C1 segment of cervical spinal cord (tissue), 14 donors: Measurements from ENCODE around the gene DNAH5.
"Not testable (repeated sequence)": the region's sequence is repeated elsewhere in the genome, so short reads cannot be mapped to it uniquely, and the experiment has no call there.

Experiments
- DNase-seq, 14 donors: peaks; one replicate each; lab custom pipeline; 2025; lab: John Stamatoyannopoulos, UW

DNAH5 gene

DNA sequence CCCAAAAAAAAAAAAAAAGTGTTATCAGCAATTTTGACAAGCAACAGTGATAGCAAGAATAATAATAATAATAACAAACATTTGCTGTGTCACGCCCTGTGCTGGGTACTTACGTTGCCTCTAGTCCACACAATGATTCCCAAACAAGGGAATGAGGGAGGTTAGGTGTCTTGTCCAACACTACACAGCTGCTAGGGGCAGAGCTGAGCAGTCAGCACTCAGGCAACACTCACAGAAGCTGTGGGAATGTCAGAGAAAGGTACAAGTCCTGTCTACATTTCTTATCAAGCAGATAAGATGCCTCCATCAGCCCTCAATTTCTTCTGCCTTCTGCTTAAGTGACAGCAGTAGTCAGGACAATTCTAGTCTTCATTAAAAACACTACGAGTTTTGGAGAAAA, 111.0 kb downstream of the DNAH5 start:
- no peak for DNase-seq

DNA sequence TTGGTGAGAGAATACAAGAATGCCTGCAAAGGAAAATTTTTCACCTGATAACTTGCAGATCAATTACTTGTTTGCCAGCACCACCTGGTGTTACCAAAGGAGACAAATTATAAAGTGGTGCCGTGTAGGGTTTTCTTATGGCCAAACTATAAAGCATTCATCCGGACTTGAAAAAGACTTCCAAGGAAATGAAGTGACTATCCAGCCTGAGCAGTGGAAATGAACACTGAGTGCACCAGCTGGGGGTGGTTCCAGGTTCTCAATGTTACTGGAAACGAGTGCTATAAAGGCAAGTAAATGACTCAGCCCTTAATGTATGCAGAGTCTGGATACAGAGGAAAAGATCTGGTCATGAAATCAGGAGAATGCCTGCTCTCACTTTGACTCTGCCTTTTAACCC, 113.1 kb downstream of the DNAH5 start:
- no peak for DNase-seq

DNA sequence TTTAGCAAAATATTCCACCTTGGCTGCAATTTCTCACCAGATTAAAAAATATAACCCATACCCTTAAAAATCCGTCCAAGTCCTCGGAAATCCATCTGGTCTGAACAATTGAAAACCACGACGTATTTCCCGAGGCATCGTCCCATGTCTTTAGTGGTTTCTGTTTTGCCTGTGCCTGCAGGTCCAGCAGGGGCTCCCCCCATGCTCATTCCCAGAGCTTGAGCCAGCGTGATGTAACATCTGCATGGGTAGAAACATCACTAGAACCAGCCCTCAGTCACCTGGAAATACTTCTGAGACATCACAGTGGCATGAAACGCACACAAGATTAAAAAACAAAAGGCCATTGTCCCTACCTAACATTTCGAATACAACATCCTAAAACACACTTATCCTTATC, 114.0 kb downstream of the DNAH5 start:
- no peak for DNase-seq

DNA sequence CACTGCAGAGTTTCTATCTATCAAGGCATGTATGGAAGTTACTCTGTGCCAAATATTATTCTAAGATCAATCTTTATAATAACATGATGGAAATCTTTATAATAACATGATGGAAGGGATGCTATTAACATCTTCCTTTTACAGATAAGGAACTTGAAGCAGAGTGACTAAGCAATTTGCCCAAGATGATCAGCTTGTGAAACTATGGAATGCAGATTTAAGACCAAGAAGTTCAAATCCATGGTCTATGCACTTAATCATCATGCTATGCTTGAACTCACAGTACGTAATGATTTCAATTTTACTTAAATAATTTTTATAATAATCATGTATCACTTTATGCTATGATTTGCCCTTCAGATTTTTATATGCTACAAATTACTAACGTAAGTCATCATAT, 123.1 kb downstream of the DNAH5 start:
- no peak for DNase-seq

DNA sequence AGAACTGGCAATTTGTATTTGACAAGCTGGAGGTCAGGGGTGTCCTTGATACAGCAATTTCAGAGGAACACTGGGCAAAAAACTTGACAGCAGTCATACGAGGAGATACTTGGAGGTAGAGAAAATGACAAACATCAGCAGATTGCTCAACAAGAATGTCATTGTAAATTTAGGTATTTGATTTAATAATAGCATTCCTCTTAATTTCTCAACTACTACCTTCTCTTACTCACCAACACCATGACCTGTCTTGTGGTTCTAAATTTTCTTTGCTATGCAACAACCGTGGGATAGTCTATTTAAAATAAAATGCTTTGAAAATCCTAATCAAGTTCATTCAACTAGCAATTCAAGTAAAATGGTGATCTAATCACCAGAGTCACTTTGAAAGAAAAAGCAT, 128.4 kb downstream of the DNAH5 start:
- no peak for DNase-seq

DNA sequence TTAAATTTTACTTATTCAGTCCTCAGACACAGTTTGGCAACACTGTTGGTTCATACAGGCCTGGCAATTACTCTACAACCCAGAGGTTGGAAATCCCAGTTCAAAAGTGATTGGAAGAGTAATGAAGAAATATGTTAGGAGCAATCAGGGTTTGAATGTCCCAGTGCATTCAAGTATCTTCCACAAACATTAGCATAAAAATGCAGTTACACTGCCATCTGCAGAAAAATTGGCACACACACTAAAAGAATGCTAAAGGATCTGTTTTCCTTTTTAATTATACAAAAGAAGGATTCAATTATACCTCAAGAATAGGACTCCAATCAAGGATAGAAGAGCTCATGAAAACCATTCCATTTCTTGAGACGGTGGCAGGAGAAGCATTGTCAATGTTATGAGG, 130.2 kb downstream of the DNAH5 start:
- no peak for DNase-seq

DNA sequence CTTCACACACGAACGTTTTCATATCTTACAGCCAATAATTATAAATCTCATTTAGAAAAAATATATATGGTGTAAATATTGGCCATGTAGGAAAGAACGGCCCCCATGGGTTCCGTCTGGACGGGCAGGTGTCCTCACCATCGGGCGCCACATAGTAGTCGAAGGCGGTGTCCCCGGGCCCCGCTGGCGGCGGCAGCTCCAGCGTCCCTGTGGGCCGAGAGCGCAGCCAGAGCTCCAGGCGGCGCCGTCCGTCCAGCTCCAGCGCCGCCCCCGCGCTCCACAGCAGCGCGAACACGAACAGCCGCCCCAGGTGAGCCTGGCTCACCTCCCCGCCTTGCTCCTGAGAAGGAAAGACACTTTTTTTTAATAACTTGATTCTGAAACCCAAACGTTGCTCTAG, 134.6 kb downstream of the DNAH5 start:
- DNase-seq = no peak

DNA sequence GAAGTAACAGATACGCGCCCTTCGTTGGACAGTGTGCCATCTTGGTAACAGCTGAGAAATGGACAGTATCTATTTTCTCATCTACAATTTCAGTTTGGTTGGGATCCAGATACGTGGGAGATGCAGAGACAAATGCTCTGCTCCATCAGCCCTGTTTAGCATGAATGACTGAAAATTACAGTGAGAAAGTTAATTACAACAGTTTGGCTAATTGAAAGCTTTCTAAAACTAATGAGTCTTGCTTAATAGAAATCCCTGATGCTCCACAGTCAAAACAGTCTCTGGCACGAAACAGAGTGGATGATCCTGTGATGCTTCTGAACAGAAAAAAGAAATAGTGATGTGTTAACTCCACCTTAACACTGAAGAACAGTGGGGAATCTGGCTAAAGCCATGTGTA, 140.2 kb downstream of the DNAH5 start:
- no peak for DNase-seq

DNA sequence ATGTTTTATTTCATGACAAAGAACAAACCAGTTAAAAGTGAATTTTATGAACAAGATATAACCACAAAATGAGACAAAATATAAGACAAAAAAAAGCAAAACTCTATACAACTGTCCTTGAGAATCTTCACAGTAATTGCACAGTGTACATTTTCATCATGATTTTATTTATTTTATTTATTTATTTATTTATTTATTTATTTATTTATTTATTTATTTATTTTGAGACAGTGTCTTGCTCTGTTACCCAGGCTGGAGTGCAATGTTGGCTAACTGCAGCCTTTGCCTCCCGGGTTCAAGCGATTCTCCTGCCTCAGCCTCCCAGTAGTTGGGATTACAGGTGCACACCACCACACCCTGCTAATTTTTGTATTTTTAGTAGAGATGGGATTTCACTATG, 145.9 kb downstream of the DNAH5 start:
- DNase-seq = not testable (repeated sequence)

DNA sequence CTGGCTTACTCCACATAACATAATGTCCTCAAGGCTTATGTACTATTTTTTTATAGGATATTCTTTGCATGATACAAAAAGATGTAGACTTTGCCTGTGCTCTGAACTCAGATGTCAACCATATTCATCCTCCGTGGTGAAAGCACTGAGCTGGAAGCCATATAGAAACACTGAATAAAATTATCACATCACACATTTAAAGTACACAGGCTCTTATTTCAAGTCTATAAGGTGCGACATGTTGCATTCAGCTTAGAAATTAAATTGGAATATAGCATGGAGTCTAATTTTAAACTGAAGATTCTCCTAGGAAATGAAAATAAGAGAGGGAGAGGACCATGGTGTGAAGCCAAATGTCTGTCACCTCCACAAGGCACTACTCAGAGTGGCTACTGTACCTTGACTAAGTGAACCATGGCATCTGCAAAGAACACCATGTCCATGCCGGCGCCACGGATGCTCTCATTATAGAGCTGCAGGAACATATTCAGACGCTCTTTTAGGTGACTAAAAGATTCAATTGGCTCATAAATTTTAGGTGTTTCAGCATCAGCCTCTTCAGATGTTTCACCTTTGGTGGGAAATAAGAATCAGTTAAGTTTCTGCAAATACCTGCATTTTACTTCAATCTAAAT, 158.6 kb downstream of the DNAH5 start:
- no peak for DNase-seq

DNA sequence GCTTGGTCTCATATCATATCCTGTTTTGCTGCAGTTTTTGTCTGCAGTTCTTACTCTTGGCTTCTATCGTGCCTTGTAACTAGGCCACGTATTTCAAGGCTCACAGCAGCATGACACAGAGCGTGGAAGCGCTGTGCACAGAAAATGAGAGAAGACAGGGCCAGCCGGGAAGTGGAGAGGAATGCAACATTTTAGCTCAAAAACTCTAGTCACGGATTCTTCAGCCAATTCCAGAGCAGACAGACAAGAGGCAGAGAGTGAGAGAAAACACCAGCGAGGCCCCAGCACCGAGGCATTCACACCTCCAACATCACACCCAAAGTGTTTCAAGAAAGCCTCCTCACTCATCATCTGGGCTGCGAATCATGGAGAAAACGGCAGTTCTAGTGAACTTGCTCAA, 160.8 kb downstream of the DNAH5 start:
- DNase-seq = no peak

DNA sequence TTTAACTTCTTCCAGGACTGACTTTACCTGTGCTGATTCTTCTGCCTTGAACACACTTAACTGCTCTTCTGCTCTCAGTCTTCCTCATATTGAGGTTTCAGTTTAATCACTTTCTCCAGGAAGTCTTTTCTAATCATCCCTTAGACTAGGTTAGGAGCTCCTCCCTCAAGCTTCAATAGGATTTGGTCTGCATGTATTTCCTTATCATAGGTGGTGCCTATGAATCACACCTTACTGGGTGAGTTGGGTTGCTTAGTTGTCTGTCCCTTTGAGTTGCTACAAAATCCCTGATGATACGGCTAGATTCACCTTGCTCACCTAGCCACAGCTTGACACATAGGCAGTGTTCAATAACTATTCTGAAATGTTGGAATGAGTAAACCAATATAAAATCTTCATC, 164.4 kb downstream of the DNAH5 start:
- DNase-seq = no peak

DNA sequence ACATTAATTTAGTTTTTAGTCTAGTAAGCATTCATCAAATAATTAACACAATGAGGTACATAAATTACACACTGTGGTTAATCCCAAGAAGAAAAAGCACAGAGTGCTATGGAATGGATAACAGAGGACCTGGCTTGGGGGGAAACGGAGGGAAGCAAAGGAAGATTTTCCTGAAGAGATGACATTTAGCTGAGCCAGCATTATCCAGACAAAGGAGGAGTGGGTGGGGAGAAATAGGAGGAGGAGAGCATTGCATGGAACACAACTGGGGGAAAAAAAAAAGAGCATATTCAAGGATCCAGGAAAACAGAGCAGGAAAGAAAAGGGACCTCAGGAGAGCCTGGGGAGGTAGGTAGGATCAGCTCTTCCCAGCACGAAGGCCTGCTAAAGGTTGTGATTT, 170.8 kb downstream of the DNAH5 start:
- DNase-seq = no peak

DNA sequence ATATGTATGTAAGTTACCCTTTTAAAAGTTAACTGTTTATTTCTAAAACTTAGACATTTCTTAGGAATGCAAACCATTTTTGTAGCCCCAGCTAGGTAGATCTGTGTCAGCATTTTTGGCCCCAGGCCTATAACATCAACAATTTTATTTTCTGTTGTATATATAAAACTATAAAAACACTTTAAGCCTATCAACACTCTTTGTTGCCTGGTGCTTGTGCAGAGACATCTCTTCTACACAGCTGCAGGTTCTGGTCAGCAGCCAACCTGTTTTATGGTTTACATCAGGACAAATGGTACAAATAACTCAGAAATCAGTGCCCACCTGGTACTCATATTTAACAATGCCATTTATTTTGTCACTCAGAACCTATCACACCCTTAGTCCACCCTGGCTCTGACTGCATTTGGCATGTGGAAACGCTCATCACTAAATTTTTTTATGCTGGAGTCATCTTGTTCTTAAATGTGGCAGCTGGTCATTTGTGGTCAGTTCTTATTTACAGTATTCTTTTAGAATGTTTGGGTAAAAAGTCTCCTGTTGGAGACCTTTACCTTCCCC, 173.4 kb downstream of the DNAH5 start:
- DNase-seq = no peak

DNA sequence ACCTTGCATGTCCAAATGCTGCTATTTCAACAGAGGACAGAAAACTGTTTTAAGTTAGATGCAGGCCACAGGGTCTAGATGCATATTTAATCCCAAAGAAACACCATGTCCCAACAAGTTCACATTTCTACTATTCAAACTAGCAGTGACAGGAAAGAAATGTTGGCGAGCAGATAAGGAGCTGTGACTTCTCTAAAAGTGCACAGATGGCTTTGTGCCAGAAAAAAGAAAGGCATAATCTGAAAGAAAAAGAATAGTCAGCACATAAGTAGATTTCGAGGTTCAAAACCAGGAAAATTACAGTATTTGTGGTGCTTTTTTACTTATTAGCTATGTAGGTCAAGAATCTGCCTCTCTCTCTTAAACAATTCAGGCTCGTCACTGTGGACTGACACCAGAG, 178.3 kb downstream of the DNAH5 start:
- no peak for DNase-seq

DNA sequence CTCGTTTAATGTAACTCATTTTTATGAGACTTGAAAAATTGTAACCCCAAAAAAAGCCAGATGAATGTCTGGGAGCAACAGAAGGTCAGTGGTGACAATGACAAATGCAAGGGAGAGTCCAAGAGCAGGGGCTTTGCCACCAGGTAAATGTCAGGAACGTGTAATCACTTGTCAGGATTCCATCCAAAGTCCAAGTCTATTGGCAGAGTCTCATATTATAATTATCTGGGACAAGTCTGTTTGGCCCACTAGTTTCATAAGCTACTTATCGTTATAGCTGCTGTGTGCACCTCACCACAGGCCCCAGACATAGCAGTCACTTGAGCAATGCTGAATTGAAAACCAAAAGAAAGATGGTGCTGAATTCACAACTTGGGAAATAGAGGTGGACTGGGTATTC, 180.8 kb downstream of the DNAH5 start:
- DNase-seq = no peak

DNA sequence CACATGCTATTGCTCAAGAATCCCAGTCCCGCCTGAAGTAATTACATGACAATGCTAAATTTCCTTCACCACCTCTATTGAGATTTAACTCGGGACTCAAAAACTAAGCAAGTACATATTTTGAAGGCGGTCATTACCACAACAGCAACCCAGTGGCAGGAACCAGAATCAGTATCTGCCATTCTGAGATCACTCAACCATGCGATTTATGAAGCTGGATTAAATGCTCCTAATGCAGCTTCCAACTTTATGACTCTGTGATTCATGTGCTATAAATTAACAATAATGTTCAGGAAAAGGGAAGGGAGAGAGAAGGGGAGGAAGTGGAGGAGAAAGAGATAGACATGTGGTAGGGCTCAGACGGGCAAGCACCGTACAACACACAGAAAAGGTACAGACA, 194.7 kb downstream of the DNAH5 start:
- no peak for DNase-seq

DNA sequence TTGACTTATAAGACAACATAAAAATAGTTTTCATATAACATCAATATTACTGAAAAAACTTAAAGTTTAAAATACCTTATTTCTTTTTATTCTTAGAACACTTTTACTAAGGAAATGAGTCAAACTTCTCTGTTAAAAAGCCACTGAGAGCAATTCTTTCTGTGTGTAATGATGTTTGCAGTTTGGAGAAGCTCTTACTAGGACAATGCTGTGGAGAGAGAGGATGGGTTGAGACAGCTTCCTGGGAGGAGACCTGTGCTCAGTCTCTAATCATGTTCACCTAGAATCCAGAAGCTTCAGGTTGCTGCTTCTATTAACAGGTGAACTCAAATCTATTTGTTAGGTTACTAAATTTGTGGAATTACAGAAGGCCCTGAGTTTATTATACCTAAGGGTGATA, 198.5 kb downstream of the DNAH5 start:
- DNase-seq = no peak

DNA sequence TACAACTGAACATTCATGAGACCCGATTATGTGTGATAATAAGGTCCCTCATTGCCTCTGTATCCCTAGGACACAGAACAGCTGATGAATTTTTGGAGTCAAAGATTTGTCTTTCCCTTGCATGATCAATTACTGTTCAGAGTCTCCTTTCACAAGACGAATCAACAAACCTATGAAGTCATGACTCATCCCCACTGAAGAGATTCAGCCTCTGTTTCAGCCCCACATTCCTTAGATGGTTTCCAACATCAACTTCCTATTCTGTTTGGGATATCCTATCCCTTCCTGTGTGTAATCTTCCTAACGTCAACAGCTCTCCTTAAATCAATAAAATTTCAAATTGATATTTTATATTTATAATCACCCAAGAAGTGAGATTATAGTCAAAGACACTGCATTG, 199.0 kb downstream of the DNAH5 start:
- no peak for DNase-seq

DNA sequence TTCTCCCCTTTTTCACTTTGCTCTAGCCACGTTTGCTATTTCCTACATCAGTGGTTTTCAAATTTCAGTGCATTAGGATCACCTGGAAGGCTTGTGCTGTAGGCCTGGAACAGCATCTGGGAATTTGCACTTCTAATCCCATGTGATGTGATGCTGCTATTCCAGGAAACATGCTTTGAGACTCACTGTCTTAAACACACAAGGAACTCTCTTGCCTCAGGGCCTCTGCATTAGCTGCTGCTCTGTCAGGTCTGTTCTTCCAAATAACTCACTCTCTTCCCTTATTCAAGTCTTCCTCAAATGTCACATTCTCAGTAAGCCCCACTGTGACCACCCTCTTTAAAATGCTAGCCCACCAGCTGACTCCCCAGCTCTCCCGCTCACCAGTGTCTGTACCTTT, 204.0 kb downstream of the DNAH5 start:
- no peak for DNase-seq

DNA sequence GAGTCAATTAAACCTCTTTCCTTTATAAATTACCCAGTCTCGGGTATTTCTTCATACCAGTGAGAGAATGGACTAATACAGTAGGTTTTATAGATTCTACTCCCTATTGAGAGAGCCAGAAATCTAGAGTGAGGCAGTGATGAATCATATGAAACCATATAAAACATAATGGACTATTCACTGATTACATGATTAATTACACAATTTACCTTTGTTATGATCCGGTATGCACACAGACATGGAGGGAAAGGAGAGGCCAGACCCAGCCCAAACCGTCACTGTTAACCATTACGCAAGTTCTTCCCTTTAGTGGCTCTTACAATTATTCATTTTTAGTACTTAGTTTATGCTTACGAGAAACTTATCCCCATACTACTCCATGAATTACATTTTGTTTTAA, 205.0 kb downstream of the DNAH5 start:
- DNase-seq = no peak

DNA sequence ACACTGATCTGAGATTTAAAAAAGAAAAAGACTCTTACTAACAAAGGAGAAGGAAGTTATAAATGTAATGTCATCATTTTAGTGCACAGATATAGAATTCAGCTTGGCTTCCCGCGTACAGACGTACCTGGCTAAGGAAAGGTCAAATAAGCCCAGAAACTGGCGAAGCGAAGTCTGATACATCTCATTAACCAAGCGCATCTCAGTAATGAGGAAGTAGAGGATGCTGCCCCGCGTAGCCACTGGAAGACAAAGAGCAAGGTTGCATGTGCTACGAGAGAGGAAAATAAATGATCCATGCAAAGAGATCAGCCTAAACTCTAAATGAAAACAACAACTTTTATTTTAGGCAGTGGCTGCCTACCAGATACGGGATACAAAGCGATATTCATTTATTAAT, 208.8 kb downstream of the DNAH5 start:
- DNase-seq = no peak

DNA sequence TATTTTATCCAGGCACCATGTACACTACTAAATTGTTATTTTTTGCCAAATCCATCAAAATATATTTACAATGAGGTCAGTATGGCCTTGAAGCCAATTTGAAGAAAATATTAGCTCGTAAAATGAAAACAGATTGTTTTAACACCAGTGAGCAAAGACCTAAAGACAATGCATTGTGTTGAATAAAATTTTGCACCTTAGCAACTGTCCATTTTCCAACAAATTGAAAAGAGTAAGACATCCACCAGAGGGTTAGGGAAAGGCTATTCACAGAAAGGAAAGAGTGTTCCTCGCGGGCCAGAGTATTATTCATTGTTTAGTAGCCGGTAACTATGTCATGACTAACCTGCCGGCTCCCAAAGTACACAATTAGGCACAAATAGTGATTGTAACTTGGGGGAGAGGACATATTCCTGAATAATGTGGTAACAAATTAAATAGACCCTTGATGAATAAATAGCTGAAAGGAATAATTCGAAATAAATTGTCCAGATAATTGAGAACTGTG, 213.3 kb downstream of the DNAH5 start:
- DNase-seq = no peak

DNA sequence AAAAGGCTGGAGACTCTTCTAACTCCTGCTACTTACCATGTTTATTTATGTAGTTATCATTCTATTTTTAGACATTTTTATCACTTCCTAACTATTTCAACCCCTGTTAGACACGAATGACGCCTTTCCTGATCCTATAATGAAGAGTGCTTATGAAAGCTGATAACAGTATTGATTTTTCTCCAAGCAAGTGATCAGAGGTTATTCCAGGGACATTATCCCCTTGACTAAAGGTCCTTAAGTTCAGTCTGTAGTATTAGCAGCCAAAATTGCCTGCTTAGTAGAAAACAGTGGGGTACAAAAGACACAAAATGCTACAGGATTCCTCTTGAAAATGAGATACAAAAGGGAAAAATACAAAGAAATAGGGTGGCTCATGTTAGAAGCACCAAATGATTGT, 235.6 kb downstream of the DNAH5 start:
- DNase-seq = no peak
